ENCODE measurements around the gene ANKH.

The ANKH gene

DNA sequence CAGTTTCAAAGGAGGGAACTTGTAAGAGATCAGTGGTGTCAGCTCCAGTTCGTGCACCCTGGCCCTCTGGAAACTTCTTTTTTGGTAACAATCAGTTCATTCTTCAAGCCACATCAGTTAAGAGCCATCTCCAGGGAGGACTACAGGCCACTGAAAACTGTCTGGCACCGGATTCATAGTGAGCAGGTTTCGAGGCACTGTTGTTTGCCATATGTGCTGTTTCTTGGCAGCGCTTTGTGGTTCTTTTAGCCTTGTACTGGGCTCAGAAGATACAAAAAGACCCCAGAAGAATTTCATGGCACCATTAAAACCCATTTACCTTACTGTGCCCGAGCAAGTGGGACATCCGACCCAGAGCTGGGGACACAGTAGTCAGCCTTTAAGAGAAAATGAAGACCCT lies 138.6 kb downstream of the ANKH start:
- no peak overlapping the region for H2AFZ ChIP-seq (ENCODE audit: low read length)
- no peak overlapping the region for H3K9ac ChIP-seq (ENCODE audit: low read depth, low read length, poor library complexity, severe bottlenecking)
- no peaks in the 10 kb centered on the region for H3K4me1 ChIP-seq (ENCODE audit: insufficient read depth, low read length, poor library complexity, severe bottlenecking)
- H4K20me1 ChIP-seq (ENCODE audit: insufficient read depth, low read length, poor library complexity, severe bottlenecking): no peaks in the 10 kb centered on the region
- no peaks in the 10 kb centered on the region for H3K9me3 ChIP-seq (ENCODE audit: insufficient read depth, low read depth, low read length)
- no peaks in the 10 kb centered on the region for H3K79me2 ChIP-seq (ENCODE audit: insufficient read depth, low read length)
- H3K36me3 ChIP-seq (ENCODE audit: insufficient read depth, low read length): peaks cover 22% of the 10 kb centered on the region; the same call in 1 of the 2 replicates
- no peak overlapping the region for H3K4me3 ChIP-seq (ENCODE audit: low read length, poor library complexity, severe bottlenecking)
- no peaks in the 10 kb centered on the region for H3F3A ChIP-seq (ENCODE audit: low read depth)
- H3K4me2 ChIP-seq (ENCODE audit: low read depth, low read length, poor library complexity, severe bottlenecking): no peak overlapping the region
- no peaks in the 10 kb centered on the region for H3K9me2 ChIP-seq (replicated peaks; ENCODE audit: low read depth, low read length)
- TF ChIP-seq, protein P1, sequence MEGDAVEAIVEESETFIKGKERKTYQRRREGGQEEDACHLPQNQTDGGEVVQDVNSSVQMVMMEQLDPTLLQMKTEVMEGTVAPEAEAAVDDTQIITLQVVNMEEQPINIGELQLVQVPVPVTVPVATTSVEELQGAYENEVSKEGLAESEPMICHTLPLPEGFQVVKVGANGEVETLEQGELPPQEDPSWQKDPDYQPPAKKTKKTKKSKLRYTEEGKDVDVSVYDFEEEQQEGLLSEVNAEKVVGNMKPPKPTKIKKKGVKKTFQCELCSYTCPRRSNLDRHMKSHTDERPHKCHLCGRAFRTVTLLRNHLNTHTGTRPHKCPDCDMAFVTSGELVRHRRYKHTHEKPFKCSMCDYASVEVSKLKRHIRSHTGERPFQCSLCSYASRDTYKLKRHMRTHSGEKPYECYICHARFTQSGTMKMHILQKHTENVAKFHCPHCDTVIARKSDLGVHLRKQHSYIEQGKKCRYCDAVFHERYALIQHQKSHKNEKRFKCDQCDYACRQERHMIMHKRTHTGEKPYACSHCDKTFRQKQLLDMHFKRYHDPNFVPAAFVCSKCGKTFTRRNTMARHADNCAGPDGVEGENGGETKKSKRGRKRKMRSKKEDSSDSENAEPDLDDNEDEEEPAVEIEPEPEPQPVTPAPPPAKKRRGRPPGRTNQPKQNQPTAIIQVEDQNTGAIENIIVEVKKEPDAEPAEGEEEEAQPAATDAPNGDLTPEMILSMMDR (conservative IDR thresholded peaks at IDR 0.05; ENCODE audit: low read length): no peak
- TF ChIP-seq EZH2phosphoT487 (IDR thresholded peaks at IDR 0.05; ENCODE audit: borderline replicate concordance): no peak
- no peaks in the 10 kb centered on the region for H3K27me3 ChIP-seq (ENCODE audit: insufficient read depth, low read length, poor library complexity, severe bottlenecking)

DNA sequence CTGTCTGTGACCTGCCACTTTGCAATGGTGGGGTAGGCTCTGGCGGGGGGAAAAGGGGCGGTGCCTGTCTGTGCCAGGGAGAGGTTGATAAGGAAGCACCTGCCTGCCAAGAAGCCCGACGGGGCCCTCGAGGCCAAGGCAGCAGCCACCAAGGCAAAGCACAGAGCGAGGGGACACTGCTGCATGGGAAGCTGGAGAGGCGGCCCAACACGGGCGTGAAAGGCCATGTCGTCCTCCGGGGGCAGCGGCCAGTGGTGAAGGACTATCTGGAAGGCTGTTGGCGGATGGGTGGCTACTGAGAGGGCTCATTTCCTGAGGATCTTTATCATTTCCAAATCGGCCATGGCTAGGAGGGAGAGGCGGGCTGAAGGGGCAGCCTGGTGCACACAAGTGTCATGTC lies 140.7 kb downstream of the ANKH start:
- Histone ChIP-seq H3K4me2 (ENCODE audit: low read depth, low read length, poor library complexity, severe bottlenecking) (no peak overlapping the region), H3K79me2 (ENCODE audit: insufficient read depth, low read length) (no peaks in the 10 kb centered on the region), H3K9me3 (ENCODE audit: insufficient read depth, low read depth, low read length) (no peaks in the 10 kb centered on the region), H3F3A (ENCODE audit: low read depth) (no peaks in the 10 kb centered on the region), H4K20me1 (ENCODE audit: insufficient read depth, low read length, poor library complexity, severe bottlenecking) (no peaks in the 10 kb centered on the region), H3K9me2 (replicated peaks; ENCODE audit: low read depth, low read length) (no peaks in the 10 kb centered on the region), H3K27me3 (ENCODE audit: insufficient read depth, low read length, poor library complexity, severe bottlenecking) (no peaks in the 10 kb centered on the region), H3K9ac (ENCODE audit: low read depth, low read length, poor library complexity, severe bottlenecking) (no peak overlapping the region), H3K36me3 (ENCODE audit: insufficient read depth, low read length) (peaks cover 21% of the 10 kb centered on the region; the same call in 1 of the 2 replicates), H3K4me1 (ENCODE audit: insufficient read depth, low read length, poor library complexity, severe bottlenecking) (no peaks in the 10 kb centered on the region), H2AFZ (ENCODE audit: low read length) (no peak overlapping the region), H3K4me3 (ENCODE audit: low read length, poor library complexity, severe bottlenecking) (no peak overlapping the region)
- TF ChIP-seq EZH2phosphoT487 (IDR thresholded peaks at IDR 0.05; ENCODE audit: borderline replicate concordance): no peak
- TF ChIP-seq, protein P1 (conservative IDR thresholded peaks at IDR 0.05; ENCODE audit: low read length): no peak

DNA sequence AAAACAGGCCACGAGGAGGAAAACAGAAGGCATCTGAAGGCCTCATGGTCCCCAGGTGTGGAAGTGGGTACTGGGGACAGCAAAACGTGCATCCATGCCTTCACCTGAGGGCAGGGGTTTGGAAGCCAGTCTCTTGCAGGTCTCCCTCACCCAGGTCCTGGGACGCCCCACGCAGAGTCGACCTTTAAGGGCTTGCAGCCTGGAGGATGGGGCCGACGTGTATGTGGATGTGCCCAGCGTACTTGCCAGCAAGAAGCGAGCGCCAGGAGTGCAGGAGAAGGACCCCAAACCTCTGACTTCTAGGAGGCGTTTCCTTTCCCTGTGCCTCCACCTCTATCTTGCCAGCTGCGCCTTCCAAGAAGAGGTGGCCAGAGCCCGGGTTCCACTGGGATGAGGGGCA lies 141.1 kb downstream of the ANKH start:
- no peaks in the 10 kb centered on the region for H3F3A ChIP-seq (ENCODE audit: low read depth)
- no peak overlapping the region for H3K9ac ChIP-seq (ENCODE audit: low read depth, low read length, poor library complexity, severe bottlenecking)
- no peaks in the 10 kb centered on the region for H3K9me3 ChIP-seq (ENCODE audit: insufficient read depth, low read depth, low read length)
- H3K9me2 ChIP-seq (replicated peaks; ENCODE audit: low read depth, low read length): no peaks in the 10 kb centered on the region
- H3K27me3 ChIP-seq (ENCODE audit: insufficient read depth, low read length, poor library complexity, severe bottlenecking): no peaks in the 10 kb centered on the region
- no peak for TF ChIP-seq EZH2phosphoT487 (IDR thresholded peaks at IDR 0.05; ENCODE audit: borderline replicate concordance)
- TF ChIP-seq, protein P1 (conservative IDR thresholded peaks at IDR 0.05; ENCODE audit: low read length): no peak
- no peak overlapping the region for H2AFZ ChIP-seq (ENCODE audit: low read length)
- no peak overlapping the region for H3K4me2 ChIP-seq (ENCODE audit: low read depth, low read length, poor library complexity, severe bottlenecking)
- no peak overlapping the region for H3K4me3 ChIP-seq (ENCODE audit: low read length, poor library complexity, severe bottlenecking)
- H4K20me1 ChIP-seq (ENCODE audit: insufficient read depth, low read length, poor library complexity, severe bottlenecking): no peaks in the 10 kb centered on the region
- peaks cover 22% of the 10 kb centered on the region; the same call in 1 of the 2 replicates for H3K36me3 ChIP-seq (ENCODE audit: insufficient read depth, low read length)
- no peaks in the 10 kb centered on the region for H3K79me2 ChIP-seq (ENCODE audit: insufficient read depth, low read length)
- no peaks in the 10 kb centered on the region for H3K4me1 ChIP-seq (ENCODE audit: insufficient read depth, low read length, poor library complexity, severe bottlenecking)
